ENCODE data around the gene ULBP2.
"Not testable (repeated sequence)": the region's sequence is repeated elsewhere in the genome, so short reads cannot be mapped to it uniquely, and the experiment has no call there.

The ULBP2 gene

GRCh38 chr6:149960488-149960887 is 18.7 kb downstream of the ULBP2 start:
- Mint-ChIP-seq H3K4me3 (no peak overlapping the region), H3K27me3 (ENCODE audit: low read depth) (peaks cover 84% of the 10 kb centered on the region), H3K27ac (no peak overlapping the region), H3K9me3 (no peaks in the 10 kb centered on the region), H3K4me1 (ENCODE audit: low read depth) (peaks cover 23% of the 10 kb centered on the region), H3K36me3 (ENCODE audit: low read depth) (peaks cover 3% of the 10 kb centered on the region)

- H3K36me3 Mint-ChIP-seq (ENCODE audit: low read depth): peaks cover 3% of the 10 kb centered on the region
- H3K9me3 Mint-ChIP-seq: no peaks in the 10 kb centered on the region
- H3K27ac Mint-ChIP-seq: no peak overlapping the region
- H3K4me3 Mint-ChIP-seq: no peak overlapping the region
- H3K4me1 Mint-ChIP-seq (ENCODE audit: low read depth): peaks cover 27% of the 10 kb centered on the region
- H3K27me3 Mint-ChIP-seq (ENCODE audit: low read depth): peaks cover 84% of the 10 kb centered on the region
Observed at GRCh38 chr6:149961728-149962425, 20.1 kb downstream of the ULBP2 start.

DNA sequence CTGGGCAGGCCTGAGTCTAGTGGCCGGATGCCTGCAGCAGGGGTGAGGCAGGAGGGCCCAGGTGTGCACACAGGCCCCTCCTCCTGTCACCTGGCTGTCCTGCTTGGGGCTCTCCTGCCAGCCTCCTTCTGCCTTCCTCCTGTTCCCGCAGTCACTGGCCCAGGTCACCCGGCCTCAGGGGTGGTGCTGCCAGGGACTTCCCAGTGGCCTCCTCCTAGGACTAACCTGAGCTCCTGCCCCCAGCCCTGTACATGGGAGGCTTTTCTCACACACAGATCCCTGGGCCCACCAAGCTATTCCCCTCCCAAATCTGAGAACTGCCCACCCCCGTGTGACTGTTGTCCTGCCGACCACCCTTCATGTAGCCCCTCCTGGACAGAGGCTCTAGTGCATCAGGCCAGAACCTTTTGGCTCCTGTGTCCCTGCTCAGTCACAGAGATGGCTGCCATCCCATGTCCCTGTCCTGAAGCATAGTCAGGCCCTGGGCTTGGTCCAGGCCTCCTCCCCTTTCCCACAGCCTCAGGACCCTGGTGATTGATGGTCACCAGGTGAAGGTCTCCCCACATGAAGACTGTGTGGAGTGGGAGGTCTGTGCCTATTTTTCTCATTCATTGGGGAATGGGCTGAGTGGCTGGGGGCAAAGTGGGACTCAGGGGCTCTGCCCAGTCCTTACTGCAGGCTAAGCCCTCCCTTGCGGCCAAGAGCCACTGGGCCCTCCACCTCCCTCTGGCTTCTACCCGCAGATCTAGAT is 20.8 kb downstream of the ULBP2 start:
- H3K27ac Mint-ChIP-seq: peak overlapping the region; percentile 82
- peak overlapping the region; percentile 91 for H3K4me3 Mint-ChIP-seq
- H3K9me3 Mint-ChIP-seq: no peaks in the 10 kb centered on the region
- H3K36me3 Mint-ChIP-seq (ENCODE audit: low read depth): peaks cover 3% of the 10 kb centered on the region
- peaks cover 27% of the 10 kb centered on the region for H3K4me1 Mint-ChIP-seq (ENCODE audit: low read depth)
- peaks cover 85% of the 10 kb centered on the region for H3K27me3 Mint-ChIP-seq (ENCODE audit: low read depth)

DNA sequence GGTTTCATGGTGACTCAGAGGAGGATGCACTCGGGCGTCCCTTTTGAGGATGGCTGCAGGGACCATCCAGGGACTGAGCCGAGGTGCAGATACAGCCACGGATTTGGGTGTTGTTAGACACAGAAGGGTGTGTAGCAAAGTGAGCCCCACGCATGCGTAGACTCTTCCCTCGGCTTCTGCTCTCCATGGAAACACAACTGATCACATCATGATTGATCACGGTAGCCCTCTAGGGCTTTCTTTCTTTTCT is 21.3 kb downstream of the ULBP2 start:
- peak overlapping the region; percentile 91 for H3K4me3 Mint-ChIP-seq
- H3K4me1 Mint-ChIP-seq (ENCODE audit: low read depth): peaks cover 26% of the 10 kb centered on the region
- H3K9me3 Mint-ChIP-seq: no peaks in the 10 kb centered on the region
- H3K36me3 Mint-ChIP-seq (ENCODE audit: low read depth): peaks cover 3% of the 10 kb centered on the region
- H3K27me3 Mint-ChIP-seq (ENCODE audit: low read depth): peaks cover 84% of the 10 kb centered on the region
- peak overlapping the region; percentile 82 for H3K27ac Mint-ChIP-seq

DNA sequence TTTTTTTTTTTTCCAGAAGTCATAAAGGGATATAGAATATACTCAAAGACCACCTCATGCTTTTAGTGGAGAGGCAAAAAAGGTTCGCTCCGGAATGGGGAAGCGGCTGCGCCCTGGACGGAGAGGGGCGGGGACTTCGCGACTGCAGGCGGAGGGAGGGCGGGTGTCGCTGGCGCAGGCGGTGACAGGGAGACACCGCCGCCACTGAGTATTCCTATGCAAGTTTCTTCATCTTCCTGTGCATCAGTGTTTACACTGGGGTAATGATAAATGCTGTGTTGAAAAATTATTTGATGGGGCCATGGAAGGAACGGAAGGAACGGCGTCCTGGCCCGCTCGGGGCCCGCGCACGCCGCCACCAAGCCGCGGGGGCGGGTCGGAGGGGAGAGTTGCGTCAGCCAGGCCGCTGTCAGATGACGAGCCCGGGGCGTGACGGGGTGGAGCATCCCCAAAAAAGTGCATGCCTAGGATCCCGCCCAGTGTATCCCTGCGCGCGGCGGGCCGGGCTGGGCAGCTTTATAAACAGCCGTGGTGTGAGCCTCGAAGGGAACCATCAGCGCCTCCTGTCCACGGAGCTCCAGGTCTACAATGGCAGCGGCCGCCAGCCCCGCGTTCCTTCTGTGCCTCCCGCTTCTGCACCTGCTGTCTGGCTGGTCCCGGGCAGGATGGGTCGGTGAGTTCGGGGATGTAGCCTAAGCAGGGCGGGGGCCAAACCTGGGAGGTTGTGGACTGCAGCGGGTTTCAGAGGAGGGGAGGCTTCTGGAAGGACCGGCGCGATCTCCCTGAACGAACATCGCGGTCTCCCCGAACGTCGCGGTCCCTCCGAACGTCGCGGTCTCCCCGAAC is 21.9 kb downstream of the ULBP2 start, which contains the start of gene ULBP1:
Gene ULBP1 (plus strand): TSS at position 482 of the 846 bp plus-strand sequence. CDS start 107 bp downstream, at position 589.
- peaks cover 25% of the 10 kb centered on the region for H3K4me1 Mint-ChIP-seq (ENCODE audit: low read depth)
- no peaks in the 10 kb centered on the region for H3K9me3 Mint-ChIP-seq
- peak within 1 kb of the TSS; percentile 91 for H3K4me3 Mint-ChIP-seq
- H3K27me3 Mint-ChIP-seq (ENCODE audit: low read depth): peaks cover 84% of the 10 kb centered on the region
- H3K27ac Mint-ChIP-seq: peak within 1 kb of the TSS; percentile 82
- H3K36me3 Mint-ChIP-seq (ENCODE audit: low read depth): peaks cover 3% of the 10 kb centered on the region

DNA sequence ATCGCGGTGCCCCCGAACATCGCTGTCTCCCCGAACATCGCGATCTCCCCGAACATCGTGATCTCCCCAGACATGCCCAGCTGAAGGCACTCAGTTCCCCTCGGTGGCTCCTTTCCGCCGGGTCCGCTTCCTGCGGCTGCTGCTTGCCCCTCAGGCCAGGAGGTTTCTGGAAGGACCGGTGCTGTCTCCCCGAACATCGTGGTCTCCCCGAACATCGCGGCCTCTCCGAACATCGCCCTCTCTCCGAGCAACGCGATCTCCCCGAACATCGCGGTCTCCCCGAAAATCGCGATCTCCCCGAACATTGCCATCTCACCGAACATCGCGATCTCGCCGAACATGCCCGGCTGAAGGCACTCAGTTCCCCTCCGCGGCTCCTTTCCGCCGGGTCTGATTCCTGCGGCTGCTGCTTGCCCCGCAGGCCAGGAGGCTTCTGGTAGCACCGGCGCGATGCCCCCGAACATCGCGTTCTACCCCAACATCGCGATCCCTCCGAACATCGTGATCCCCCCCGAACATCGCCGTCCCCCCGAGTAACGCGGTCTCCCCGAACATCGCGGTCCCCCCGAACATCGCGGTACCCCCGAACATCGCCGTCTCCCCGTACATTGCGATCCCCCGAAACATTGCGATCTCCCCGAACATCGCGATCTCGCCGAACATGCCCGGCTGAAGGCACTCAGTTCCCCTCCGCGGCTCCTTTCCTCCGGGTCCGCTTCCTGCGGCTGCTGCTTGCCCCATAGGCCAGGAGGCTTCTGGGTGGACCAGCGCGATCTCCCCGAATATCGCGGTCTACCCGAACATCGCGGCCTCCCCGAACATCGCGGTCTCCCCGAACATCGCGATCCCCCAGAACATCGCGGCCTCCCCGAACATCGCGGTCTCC is 22.7 kb downstream of the ULBP2 start:
- H3K36me3 Mint-ChIP-seq (ENCODE audit: low read depth): peaks cover 7% of the 10 kb centered on the region
- peaks cover 84% of the 10 kb centered on the region for H3K27me3 Mint-ChIP-seq (ENCODE audit: low read depth)
- peaks cover 25% of the 10 kb centered on the region for H3K4me1 Mint-ChIP-seq (ENCODE audit: low read depth)
- no peaks in the 10 kb centered on the region for H3K9me3 Mint-ChIP-seq
- peak overlapping the region; percentile 91 for H3K4me3 Mint-ChIP-seq
- H3K27ac Mint-ChIP-seq: peak overlapping the region; percentile 82

- peaks cover 25% of the 10 kb centered on the region for H3K4me1 Mint-ChIP-seq (ENCODE audit: low read depth)
- H3K36me3 Mint-ChIP-seq (ENCODE audit: low read depth): peaks cover 8% of the 10 kb centered on the region
- peak overlapping the region; percentile 91 for H3K4me3 Mint-ChIP-seq
- H3K9me3 Mint-ChIP-seq: no peaks in the 10 kb centered on the region
- H3K27ac Mint-ChIP-seq: peak overlapping the region; percentile 82
- H3K27me3 Mint-ChIP-seq (ENCODE audit: low read depth): peaks cover 83% of the 10 kb centered on the region
Observed at GRCh38 chr6:149965194-149966020, 23.6 kb downstream of the ULBP2 start.

DNA sequence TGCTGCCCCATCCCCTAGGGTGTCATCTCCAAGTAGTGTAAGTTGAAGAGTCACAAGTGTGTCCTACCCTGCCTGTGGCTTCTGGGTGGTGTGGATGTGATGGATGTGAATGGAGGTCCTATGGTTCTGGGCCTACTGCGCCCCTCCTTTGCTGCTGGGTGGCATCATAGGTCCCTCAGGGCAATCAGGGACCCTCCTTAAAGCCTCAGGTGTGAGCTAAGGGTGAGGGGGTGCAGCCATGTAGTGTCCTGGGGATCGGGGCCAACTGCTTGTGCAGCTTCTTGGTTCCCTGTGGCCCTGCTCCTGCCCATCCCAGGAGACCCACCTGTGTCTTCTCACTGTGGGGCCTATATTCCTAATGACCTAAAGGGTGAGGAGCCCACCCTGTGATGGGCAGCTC is 24.5 kb downstream of the ULBP2 start:
- not testable (repeated sequence) for H3K36me3 Mint-ChIP-seq (ENCODE audit: low read depth); H3K4me3 Mint-ChIP-seq; H3K27ac Mint-ChIP-seq; H3K9me3 Mint-ChIP-seq
- Mint-ChIP-seq H3K4me1 (ENCODE audit: low read depth) (peaks cover 25% of the 10 kb centered on the region), H3K27me3 (ENCODE audit: low read depth) (peaks cover 83% of the 10 kb centered on the region)

GRCh38 chr6:149967591-149967990 is 25.8 kb downstream of the ULBP2 start:
- H3K27me3 Mint-ChIP-seq (ENCODE audit: low read depth): peaks cover 85% of the 10 kb centered on the region
- peaks cover 25% of the 10 kb centered on the region for H3K4me1 Mint-ChIP-seq (ENCODE audit: low read depth)
- no peaks in the 10 kb centered on the region for H3K9me3 Mint-ChIP-seq
- no peak overlapping the region for H3K27ac Mint-ChIP-seq
- H3K36me3 Mint-ChIP-seq (ENCODE audit: low read depth): peaks cover 11% of the 10 kb centered on the region
- no peak overlapping the region for H3K4me3 Mint-ChIP-seq

DNA sequence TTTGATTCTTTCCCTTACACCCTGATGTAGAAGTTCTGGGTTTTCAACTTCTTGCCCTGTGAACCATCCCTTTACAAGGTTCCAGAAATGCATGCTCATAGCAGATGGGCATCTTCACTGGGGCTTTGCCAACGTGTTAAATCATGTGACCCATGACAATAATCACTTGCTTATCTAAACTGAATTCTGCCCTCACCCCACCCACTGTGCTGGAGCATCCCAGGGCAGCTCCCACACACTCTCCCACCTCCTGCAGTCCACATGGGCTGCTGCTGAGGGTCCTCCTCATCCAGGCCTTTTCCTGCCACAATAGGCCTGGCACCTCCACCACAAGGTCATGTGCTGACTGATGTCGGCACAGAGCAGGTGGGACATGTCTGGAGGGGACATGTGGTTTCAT is 26.2 kb downstream of the ULBP2 start:
- H3K27ac Mint-ChIP-seq, H3K4me3 Mint-ChIP-seq, H3K9me3 Mint-ChIP-seq: not testable (repeated sequence)
- Mint-ChIP-seq H3K27me3 (ENCODE audit: low read depth) (peaks cover 88% of the 10 kb centered on the region), H3K4me1 (ENCODE audit: low read depth) (peaks cover 24% of the 10 kb centered on the region), H3K36me3 (ENCODE audit: low read depth) (peaks cover 11% of the 10 kb centered on the region)

DNA sequence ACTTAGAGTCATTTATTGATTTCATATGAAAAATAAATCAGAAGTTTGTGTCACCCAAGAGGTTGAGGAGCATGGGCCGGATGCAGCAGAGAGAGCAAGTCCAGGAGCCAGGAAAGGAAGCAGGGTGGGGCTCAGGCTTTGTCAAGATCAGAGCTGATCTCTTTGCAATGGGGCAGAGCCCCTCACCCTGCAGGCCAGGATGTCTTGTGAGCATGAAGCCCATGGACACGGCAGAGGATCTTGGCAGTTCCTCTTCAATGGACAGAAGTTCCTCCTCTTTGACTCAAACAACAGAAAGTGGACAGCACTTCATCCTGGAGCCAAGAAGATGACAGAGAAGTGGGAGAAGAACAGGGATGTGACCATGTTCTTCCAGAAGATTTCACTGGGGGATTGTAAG is 27.1 kb downstream of the ULBP2 start:
- H3K4me3 Mint-ChIP-seq, H3K27ac Mint-ChIP-seq, H3K9me3 Mint-ChIP-seq: not testable (repeated sequence)
- peaks cover 11% of the 10 kb centered on the region for H3K36me3 Mint-ChIP-seq (ENCODE audit: low read depth)
- peaks cover 84% of the 10 kb centered on the region for H3K27me3 Mint-ChIP-seq (ENCODE audit: low read depth)
- H3K4me1 Mint-ChIP-seq (ENCODE audit: low read depth): peaks cover 18% of the 10 kb centered on the region

- Mint-ChIP-seq H3K4me1 (ENCODE audit: low read depth) (peaks cover 13% of the 10 kb centered on the region), H3K27ac (no peak overlapping the region), H3K36me3 (ENCODE audit: low read depth) (peaks cover 11% of the 10 kb centered on the region), H3K4me3 (no peak overlapping the region), H3K27me3 (ENCODE audit: low read depth) (peaks cover 84% of the 10 kb centered on the region), H3K9me3 (no peaks in the 10 kb centered on the region)
Observed at GRCh38 chr6:149969635-149970034, 27.8 kb downstream of the ULBP2 start.

- H3K27me3 Mint-ChIP-seq (ENCODE audit: low read depth): peaks cover 87% of the 10 kb centered on the region
- not testable (repeated sequence) for H3K36me3 Mint-ChIP-seq (ENCODE audit: low read depth); H3K4me3 Mint-ChIP-seq; H3K4me1 Mint-ChIP-seq (ENCODE audit: low read depth); H3K9me3 Mint-ChIP-seq; H3K27ac Mint-ChIP-seq
Observed at GRCh38 chr6:149974394-149974793, 32.6 kb downstream of the ULBP2 start.

All from T-helper 1 cell treated with Interleukin-12 subunit alpha and Interleukin-12 subunit beta and Interleukin-4 antibody, amounts not matched to agents 30 μg/mL and 1 μg/mL, for 36 hours (primary cell).